Renal pelvis (tissue), 4 donors: Measurements from ENCODE around the gene RAN. TPM values are rescaled to one million over a fixed set of nuclear protein-coding genes. Genes with fewer than 3 reads are reported as not detected.
"Not testable (repeated sequence)": the region's sequence is repeated elsewhere in the genome, so short reads cannot be mapped to it uniquely, and the experiment has no call there.

Experiments
- DNase-seq: peaks from one replicate; pipeline ENCODE4 v3.0.0-alpha.2; 2013
- polyA plus RNA-seq, 3 donors: library from polyadenylated mRNA; unstranded; fragments of 120-200 nt; gene quantifications; one replicate each; pipeline ENCODE4 v1.2.1, GENCODE V29; 2013; ENCODE audit not compliant: insufficient read length in 3 of 3

The RAN gene
- polyA plus RNA-seq, 3 donors: 578 to 720 (median 639) TPM

DNA sequence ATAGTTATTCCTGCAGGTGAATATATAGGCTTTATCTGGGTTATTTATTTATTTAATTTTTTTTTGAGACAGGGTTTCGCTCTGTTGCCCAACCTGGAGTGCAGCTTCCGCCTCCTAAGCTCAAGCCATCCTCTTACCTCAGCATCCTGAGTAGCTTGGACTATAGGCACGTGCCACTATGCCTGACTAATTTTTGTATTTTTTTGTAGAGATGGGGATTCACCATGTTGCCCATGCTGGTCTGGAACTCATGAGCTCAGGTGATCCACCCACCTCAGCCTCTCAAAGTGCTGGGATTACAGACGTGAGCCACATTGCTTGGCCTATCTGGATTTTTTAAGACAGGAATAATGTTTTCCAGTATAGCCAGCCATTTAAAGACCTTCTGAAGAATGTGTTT is 2.0 kb downstream of the RAN start:
- DNase-seq: no peak

DNA sequence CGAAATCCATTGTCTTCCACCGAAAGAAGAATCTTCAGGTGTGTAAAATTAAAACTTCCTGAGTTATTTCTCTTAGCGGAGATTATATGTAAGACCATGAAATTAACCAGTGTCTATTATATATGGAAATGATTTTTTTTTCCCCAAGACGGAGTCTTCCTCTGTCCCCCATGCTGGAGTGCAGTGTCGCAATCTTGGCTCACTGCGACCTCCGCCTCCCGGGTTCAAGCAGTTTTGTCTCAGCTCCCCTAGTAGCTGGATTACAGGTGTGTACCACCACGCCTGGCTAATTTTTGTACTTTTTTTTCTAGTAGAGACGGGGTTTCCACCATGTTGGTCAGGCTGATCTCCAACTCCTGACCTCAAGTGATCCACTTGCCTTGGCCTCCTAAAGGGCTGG is 2.8 kb downstream of the RAN start:
- DNase-seq: no peak

DNA sequence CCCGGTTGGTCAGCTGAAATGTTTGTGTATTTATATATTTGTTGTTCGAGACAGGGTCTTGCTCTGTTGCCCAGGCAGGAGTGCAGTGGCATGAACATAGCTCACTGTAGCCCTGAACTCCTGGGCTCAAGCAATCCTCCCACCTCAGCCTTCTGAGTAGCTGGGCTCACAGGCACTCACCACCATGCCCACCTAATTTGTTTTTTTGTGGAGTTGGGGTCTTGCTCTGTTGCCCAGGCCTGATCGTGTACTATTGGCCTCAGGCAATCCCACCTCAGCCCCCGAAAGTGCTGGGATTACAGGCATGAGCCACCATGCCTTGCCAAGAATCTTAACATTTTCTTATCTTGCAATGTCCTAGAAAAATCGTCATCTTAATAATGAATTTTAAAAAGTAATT is 3.3 kb downstream of the RAN start:
- no peak for DNase-seq

DNA sequence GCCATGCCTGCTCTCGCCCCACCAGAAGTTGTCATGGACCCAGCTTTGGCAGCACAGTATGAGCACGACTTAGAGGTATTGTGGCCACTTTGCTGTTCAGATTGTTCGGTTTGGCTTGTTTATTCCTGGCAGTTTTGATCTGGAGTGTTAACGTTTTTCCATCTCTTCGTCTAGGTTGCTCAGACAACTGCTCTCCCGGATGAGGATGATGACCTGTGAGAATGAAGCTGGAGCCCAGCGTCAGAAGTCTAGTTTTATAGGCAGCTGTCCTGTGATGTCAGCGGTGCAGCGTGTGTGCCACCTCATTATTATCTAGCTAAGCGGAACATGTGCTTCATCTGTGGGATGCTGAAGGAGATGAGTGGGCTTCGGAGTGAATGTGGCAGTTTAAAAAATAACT is 3.8 kb downstream of the RAN start:
- not testable (repeated sequence) for DNase-seq

DNA sequence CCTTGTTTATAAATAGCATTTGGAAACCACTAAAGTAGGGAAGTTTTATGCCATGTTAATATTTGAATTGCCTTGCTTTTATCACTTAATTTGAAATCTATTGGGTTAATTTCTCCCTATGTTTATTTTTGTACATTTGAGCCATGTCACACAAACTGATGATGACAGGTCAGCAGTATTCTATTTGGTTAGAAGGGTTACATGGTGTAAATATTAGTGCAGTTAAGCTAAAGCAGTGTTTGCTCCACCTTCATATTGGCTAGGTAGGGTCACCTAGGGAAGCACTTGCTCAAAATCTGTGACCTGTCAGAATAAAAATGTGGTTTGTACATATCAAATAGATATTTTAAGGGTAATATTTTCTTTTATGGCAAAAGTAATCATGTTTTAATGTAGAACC is 4.4 kb downstream of the RAN start:
- no peak for DNase-seq

DNA sequence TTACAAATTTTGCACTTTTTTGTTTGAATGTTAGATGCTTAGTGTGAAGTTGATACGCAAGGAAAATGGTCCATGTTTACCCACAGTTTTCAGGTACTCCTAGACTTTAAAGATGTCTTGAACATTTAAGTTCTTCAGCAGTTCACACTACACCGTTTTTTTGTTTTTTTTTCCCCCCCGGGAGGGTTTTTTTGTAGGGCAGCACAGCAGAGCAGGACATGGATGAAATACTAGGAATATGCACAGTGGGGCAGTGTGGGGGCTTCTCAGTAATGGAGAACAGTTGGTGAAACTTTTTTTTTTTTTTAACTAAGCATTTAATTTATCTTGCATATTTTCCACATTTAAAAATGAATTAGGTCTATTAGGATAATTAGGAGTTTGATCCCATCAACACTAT is 4.9 kb downstream of the RAN start:
- DNase-seq: no peak

DNA sequence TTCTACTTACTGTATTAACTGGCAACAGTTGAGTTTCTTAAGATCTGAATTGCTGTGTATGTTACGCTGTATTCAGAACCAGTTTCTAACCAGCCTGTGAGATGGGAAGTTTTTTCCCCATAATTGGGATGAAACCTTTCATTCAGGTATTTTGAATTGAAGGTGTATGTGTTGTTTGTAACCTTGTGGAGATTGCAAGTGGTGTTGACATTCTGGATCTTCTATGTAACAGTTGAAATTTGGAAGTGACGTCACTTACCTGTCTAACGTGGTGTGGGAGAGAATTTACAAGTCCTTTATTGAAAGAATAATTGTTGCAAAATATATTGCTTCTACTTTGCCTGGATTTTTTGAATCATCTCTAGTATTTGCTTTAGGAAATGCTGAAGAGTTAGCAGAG is 5.5 kb downstream of the RAN start:
- no peak for DNase-seq

DNA sequence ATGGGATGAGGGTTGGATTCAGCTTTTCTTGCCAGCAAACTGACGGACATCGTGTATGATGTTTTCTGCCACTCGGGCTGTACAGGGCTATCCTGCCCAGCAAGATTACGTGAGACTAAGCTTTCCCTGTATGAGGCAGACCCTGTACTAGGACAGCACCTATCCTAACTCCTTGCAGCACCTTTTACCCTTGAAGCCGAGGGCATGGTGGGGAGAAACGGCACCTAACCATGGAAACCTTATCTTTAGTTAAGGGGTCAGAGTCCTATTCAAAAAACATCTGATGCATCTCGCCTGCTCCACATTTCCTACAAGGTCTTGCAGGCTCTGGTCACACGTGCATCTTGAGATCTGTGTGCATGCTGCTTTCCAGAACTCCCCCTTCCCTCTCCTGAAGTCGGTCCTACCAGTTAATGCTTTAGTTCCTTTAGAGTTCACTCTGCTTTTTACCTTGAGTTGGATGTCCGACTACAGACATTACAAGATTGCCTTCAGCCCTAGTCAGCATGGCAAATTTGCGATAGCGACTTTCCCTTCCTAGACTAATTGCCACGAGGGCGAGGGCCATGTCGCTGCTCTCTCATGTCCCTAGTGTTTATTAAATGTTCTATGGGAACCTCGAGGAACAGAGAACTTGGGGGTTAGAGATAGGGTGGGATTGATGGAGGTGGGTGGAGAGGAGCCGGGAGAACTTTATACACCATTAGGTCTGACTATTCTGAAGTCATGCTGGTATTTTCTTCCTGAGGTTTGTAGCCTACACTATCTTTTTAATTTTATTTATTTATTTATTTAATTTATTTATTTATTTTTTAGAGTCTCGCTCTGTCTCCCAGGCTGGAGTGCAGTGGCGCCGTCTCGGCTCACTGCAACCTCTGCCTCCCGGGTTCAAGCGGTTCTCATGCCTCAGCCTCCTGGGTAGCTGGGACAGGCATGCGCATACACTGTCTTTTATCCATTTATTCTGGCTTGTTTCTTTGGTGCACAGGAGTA is 6.6 kb downstream of the RAN start:
- DNase-seq: no peak

DNA sequence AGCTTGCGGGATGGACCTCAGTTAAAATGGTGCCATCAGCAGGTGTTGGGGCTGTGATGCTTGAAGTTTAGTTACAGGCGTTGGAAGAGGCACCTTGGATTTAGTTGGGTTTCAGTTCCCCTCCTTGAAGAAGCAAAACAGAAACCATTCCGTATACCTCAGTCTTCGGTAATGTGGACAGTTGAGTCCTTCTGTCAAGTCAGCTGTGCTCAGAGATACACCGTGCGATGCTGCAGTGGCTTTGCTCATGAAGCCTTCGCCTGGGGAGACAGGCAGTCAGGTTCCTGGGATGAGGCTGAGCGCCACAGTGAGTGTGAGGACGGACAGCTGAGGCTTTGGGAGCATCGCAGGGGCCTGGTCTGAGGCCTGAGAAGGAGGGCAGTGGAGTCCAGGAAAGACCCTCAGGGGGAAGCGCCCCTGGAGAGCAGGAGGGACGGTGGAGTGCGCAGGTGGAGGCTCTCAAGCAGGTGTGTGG is 7.4 kb downstream of the RAN start:
- DNase-seq: no peak

DNA sequence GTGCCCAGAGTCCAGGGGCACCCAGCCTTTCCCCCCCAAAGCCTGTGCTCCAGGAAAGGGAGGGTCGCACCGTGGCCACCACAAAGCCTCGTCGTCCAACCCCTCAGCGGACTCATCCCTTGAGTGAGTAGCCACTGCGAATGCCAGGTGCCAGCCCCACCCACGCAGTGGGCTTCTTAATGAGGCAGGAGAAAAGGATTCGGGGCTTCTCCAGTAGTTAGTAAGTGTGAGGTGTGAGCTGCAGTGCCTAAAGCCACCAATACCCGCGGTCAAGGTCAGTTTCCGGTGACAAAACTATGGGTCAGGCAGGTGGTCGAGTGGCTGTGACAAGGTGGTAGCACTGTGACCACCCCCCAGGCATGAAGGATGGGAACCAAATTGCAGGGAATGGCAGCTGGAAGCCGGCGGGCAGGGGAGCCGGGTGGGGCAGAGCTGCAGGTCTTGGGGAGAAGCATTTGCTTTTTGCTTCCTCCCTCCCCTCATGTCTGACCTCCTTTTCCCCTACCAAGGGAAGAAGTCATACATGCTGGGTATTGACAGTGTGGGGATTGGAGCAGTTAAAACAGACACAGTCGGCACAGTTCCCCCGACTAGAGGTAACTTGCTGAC is 8.0 kb downstream of the RAN start:
- DNase-seq: no peak

DNA sequence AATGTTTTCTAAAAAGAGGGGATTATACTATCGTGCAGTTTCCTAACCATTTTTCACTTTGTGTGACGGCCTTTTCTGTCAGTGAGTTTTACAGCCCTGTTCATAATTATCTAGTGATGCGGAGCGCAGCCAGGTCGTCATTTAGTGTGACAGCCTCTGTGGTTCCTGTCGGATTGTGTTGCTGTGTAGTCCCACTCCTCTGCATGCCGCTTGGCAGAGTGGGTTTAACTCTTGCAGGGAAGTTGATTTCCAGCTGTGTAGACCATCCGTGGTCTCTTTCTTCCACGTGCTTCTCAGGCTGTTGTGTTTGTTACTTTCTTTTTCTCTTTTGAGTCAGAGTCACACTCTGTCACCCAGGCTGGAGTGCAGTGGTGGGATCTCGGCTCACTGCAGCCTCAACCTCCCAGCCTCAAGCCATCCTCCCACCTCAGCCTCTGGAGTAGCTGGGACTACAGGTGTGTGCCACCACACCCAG is 8.6 kb downstream of the RAN start:
- DNase-seq: no peak

DNA sequence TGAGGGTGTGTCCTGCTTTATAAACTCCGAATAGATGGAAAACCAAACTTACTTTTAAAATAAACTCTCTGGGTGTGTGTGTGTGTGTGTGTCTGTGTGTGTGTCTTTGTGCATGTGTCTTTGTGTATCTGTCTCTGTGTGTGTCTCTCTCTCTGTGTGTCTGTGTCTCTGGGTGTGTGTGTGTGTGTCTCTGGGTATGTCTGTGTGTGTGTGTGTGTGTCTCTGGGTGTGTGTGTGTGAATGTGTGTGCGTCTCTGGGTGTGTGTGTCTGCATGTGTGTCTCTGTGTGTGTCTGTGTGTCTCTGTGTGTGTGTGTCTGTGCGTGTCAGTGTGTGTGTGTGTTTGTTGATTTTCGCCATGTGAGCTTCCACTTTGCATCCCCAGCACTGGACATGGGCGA is 9.2 kb downstream of the RAN start:
- no peak for DNase-seq

DNA sequence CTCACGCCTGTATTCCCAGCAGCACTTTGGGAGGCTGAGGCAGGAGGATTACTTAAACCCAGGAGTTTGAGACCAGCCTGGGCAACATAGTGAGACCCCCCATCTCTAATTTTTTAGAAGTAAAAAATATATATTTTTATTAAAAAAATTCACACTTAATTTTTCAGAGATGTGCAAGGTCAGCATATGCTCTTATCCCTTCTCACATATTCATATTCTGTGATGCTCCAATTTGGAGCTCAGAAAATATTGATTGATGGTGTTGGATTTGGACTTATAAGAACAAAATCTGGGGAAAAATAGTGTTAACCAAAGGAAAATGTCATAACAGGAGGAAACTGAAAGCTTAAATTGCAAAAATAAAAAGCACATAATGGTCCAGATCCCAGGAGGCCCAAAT is 9.7 kb downstream of the RAN start:
- no peak for DNase-seq

DNA sequence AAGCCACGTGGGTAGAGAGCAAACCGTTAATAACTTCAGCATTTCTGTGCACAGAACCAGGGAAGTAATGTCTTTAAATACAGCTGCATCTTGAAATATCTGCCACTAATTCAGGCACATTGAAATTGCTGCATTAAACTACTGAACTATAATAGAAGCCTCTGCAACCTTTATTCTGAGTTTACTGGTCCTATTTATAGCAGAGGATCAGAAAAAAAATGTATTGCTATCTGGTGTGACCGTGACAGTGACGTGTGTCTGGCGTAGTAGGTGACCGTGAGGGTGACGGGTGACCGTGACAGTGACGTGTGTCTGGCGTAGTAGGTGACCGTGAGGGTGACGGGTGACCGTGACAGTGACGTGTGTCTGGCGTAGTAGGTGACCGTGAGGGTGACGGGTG is 15.3 kb downstream of the RAN start:
- not testable (repeated sequence) for DNase-seq

DNA sequence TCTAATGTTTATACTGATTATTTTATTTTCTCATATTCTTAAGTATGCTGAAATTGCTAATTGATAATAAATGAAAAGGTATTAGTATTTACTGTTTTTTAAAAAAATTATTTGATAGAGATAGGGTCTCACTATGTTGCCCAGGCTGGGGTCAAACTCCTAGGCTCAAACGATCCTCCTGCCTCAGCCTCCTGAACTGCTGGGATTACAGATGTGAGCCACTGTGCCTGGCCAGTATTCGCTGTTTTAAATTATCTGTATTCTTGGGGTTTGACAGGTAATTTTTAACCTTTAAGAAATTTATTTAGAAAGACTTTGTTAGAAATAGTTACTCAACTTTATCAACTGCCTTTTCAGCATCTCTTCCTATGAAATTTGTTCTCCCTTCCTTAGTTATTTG is 32.2 kb downstream of the RAN start:
- no peak for DNase-seq

DNA sequence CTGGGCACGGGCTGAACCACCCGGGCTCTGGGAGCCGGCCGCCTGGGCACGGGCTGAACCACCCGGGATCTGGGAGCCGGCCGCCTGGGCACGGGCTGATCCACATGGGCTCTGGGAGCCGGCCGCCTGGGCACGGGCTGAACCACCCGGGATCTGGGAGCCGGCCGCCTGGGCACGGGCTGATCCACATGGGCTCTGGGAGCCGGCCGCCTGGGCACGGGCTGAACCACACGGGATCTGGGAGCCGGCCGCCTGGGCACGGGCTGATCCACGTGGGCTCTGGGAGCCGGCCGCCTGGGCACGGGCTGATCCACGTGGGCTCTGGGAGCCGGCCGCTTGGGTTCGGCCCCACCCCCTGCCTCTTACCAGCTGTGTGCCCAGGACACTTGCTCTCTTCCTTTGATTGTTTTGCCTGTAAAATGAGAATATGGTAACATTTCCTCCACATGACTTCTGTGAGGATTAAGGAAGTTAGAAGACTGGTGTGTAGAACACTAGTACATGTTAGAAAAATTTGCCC is 33.1 kb downstream of the RAN start:
- not testable (repeated sequence) for DNase-seq

DNA sequence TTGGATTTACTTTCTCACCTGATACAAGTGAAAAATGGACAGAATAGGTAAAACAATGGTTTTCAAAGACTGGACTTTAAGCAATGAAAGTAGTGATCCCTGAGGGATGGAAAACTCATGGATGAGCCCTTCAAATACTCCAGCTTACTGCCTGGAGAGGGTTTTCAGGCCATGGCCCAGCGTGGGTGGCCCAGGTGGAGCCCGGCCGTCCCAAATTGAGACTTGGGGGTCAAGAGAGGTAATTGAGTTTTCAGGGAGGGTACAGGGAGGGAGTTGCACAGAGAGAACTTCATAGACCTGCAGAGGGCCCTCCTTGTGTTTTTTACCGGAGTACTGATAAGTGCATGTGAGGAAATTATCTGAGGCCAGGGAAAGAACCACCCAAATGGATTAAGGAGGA is 37.2 kb downstream of the RAN start:
- DNase-seq: no peak

DNA sequence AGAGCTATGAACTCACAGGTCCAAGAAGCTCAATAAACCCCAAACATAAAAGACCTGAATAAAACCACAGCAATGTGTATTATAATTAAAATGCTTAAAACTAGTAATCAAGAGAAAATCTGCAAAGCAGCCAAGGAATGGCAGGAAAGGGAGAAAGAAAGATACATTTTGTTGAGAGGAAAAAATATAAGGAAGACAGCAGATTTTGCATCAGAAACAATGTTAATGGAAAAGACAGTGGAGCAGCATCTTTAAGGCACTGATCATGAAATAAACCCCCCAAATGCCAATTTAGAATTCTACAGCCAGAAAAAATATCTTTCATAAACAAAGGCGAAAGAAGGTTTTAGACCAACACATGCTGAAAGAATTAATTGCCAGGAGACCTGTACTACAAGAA is 39.3 kb downstream of the RAN start:
- no peak for DNase-seq

DNA sequence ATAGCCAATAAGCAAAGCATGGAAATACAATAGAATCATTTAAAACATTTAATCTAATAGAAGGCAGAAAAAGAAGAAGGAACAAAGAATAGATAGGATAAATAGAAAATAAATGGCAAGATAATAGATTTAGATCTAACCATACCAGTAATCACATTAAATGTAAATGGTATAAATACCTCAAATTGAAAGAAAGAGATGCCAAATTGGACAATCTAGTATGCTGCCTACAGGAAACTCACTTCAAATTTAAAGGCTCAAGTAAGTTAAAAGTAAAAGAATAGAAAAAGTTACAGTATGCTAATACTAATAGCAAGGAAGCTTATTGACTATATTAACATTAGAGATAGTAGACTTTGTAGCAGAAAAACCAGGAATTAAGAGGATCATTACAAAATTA is 40.1 kb downstream of the RAN start:
- no peak for DNase-seq

DNA sequence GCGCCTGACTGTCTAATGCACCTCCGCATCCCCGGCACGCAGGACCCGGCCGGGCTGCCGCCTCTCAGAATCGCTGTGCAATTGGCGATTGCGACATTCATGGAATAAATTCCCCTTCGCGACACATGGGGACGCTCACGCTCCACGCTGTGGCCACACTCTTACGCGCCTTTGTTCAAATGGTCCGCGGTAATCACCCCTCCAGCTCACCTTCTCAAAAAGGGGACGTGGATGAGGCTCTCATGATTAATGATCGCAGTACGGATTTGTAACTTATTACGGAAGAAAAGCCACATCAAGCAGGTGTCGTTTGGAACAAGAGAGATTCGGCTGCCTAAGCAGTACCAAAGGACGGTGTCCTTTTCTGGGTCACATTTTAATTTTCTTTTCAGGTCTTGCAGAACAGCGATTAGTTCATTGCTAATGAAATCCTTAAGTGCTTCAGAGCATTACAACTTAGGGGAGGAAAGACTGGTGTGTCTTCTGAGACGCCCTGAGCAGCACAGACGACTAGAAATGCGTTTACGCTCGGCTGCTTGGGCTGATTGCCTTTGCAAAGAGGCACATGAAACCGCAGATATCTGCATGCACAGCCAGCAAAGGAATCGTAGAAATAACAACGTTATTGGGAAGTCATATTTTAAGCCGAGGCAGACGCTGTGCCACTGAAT is 44.5 kb downstream of the RAN start:
- DNase-seq: peak; percentile 69

DNA sequence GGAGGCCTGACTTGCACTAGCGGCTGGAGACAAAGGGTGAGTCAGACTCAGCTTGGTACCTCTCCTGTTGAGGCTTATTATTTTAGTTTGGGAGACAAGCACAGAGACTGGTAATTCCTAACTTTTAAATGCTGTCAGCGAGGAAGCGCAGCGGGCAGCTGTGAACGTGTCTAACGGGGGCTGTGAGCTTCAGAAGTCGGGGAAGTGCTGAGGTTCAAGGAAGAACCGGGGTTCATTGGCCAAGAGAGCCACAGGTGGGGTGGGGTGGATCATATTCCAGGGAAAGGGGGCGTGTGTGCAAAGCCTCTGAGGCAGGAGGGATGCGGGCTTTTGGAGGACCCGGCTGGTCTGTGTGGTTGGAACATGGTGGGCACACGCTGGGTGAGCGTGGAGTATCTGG is 45.7 kb downstream of the RAN start:
- DNase-seq: no peak

DNA sequence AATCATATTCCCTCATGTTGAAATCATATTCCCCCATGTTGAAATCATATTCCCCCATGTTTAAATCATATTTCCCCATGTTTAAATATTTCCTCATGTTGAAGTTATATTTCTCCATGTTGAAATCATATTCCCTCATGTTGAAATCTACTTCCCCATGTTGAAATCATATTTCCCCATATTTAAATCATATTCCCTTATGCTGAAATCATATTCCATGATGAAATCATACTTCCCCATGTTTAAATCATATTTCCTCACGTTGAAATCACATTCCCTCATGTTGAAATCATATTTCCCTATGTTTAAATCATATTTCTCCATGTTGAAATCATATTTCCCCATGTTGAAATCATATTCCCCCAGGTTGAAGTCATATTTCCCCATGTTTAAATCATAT is 47.2 kb downstream of the RAN start:
- no peak for DNase-seq
